HG03439 (cell line): ENCODE measurements around the gene ISG20L2.

ENCODE experiments used
- ATAC-seq: cut with Tn5 transposase; IDR thresholded peaks from one replicate; pipeline ENCODE4 v1.9.1; 2021; ENCODE audit warnings: mild to moderate bottlenecking, moderate library complexity; ENCODE audit not compliant: unreplicated experiment

Gene ISG20L2

GRCh38 chr1:156708218-156708661, 20.3 kb downstream of the ISG20L2 start:
- no peak for ATAC-seq

GRCh38 chr1:156707417-156708217, 20.9 kb downstream of the ISG20L2 start:
- no peak for ATAC-seq

GRCh38 chr1:156706657-156707416, 21.7 kb downstream of the ISG20L2 start:
- no peak for ATAC-seq

GRCh38 chr1:156705918-156706656, 22.5 kb downstream of the ISG20L2 start:
- ATAC-seq = no peak

GRCh38 chr1:156705321-156705917, 23.1 kb downstream of the ISG20L2 start, which contains the start of gene CRABP2:
CRABP2 (minus strand) TSS chr1:156705583; CDS start chr1:156705446, 137 bp downstream.
- ATAC-seq = no peak

- ATAC-seq = no peak
Observed at GRCh38 chr1:156704930-156705320, 23.6 kb downstream of the ISG20L2 start.

- no peak for ATAC-seq
Observed at GRCh38 chr1:156704166-156704711, 24.3 kb downstream of the ISG20L2 start.

- ATAC-seq = no peak
Observed at GRCh38 chr1:156703741-156704140, 24.8 kb downstream of the ISG20L2 start.

GRCh38 chr1:156703336-156703735, 25.2 kb downstream of the ISG20L2 start:
- no peak for ATAC-seq

- no peak for ATAC-seq
Observed at GRCh38 chr1:156700736-156701531, 27.6 kb downstream of the ISG20L2 start.

- no peak for ATAC-seq
Observed at GRCh38 chr1:156698995-156699394, 29.6 kb downstream of the ISG20L2 start.

GRCh38 chr1:156697481-156697880, 31.1 kb downstream of the ISG20L2 start:
- ATAC-seq = no peak

GRCh38 chr1:156696755-156697154, 31.8 kb downstream of the ISG20L2 start:
- ATAC-seq = no peak

GRCh38 chr1:156694690-156694962, 33.9 kb downstream of the ISG20L2 start:
- no peak for ATAC-seq

- ATAC-seq = no peak
Observed at GRCh38 chr1:156693848-156694689, 34.5 kb downstream of the ISG20L2 start.

GRCh38 chr1:156692925-156693847, 35.4 kb downstream of the ISG20L2 start:
- no peak for ATAC-seq

- no peak for ATAC-seq
Observed at GRCh38 chr1:156692441-156692924, 36.1 kb downstream of the ISG20L2 start.
